ENCODE data around the gene INTS6. TPM values are rescaled to one million over a fixed set of nuclear protein-coding genes. Genes with fewer than 3 reads are reported as not detected.
A peak's percentile ranks its signal among the peaks of the same experiment; 100 is the strongest.

The INTS6 gene
- total RNA-seq, 1 experiment from 2014 or later = 33.2 TPM

- DNase-seq (ENCODE audit: low read depth) = no peak
Observed at GRCh38 chr13:51346397-51346796, 106.4 kb downstream of the INTS6 start.

DNA sequence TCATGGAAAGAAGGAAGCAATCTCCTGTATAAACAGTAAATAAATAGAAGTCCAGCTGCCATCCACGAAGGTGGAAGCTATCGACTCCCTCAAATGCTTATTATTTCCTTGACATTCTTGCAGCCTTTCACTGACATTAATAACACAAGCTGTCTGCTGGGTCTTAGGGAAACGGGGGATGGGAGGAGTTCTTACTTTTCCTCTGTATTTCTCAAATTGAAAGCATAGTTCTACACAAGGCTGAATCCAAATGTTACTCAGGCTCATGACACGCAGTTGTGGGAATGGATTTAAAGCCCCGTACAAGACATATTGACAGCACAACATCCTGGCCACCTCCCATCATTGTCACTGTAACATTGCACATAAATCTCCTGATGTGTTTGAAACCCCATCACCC lies 109.4 kb downstream of the INTS6 start:
- DNase-seq (ENCODE audit: low read depth) = no peak

- peak; percentile 38 for DNase-seq (ENCODE audit: low read depth)
Observed at GRCh38 chr13:51342706-51343105, 110.1 kb downstream of the INTS6 start.

DNA sequence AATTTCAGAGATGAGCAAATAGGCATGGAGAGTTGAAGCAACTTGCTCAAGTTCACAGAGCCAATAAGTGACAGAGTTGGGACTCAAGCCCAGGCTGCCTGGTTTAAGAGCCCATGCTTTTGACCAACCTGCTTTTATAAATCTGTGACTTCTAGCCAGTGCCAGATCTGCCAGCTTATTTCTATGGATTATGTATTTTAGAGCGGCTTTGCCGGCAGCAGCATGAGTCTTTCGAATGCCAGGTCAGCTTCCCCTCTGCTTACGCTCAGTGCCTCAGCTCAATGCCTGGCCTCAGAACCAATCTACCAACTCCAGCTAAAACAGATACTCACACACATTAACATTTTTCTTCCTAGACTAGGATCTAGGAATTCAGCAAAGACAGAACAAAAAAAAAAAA lies 111.0 kb downstream of the INTS6 start:
- DNase-seq (ENCODE audit: low read depth) = no peak

DNA sequence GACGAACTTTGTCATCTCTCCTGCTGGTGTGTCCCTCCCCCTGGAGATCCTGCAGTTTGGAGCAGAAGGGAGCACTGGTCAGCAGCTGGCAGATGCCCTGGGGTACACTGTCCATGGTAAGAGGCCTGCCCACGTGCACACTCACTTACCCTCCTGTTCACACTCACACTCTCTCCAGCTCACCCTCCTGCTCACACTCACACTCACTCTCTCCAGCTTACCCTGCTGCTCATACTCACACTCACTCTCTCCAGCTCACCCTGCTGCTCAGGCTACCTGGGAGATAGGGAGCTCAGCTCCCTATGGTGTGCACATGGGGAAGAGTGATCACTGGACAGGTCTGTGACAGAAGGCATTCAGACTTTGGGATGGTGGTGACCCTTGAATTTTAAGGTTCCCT lies 111.6 kb downstream of the INTS6 start:
- no peak for DNase-seq (ENCODE audit: low read depth)

DNA sequence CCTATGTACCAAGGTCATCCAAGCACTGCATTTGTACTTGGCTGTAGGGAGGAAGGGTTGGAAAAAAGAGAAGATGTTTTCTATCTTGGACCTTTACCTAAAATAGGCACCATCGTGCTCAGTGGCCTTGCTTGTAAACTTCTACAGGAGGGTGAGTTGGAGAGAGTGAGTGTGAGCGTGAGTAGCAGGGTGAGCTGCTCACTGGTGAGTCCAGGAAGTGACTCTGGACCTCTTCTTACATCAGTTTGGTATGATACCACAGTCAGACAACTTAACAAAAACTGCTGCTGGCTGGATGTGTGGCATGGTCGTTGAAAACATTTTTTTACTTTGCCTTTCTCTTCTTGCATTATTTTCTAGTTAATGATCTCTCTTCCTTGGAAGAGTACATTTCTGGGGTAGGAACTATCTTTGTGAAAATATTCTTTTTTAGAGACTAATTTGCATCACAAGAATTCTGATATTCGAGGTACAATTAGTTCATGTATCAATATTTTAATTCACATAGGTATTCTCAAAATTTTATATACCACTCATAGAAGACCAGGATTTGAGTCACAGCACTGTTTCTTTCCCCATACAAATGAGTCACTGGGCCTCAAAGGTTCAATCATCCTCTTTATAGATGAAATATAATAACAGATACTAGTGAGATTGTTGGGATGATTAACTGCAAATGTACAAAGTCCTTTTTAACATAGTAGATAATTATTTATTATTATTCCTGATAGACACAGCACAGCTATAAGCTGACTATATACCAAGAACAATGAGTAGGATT lies 112.7 kb downstream of the INTS6 start:
- DNase-seq (ENCODE audit: low read depth) = peak; percentile 26

- no peak for DNase-seq (ENCODE audit: low read depth)
Observed at GRCh38 chr13:51339354-51339753, 113.5 kb downstream of the INTS6 start, which contains the start of gene SERPINE3. Gene SERPINE3 (plus strand): TSS chr13:51339691. CDS start chr13:51341092, 1,401 bp downstream.

DNA sequence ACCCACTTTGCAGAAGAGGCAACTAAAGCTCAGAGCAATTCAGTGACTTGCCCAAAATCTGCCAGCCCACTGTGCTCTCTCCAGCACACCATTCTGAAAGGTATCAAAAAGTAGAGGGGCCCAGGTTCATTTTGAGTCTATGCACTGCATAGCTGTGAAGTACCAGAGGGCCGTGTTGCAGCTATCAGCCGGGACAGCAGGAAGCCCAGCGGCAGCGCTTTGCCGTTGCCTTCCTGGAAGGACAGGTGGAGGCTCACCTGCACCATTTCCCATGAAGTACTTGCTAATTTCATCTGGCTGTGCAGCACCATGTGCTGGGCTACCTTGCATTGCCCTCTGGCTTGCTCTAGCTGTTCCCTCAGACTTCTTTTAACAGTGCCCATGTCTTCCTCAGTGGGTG lies 116.1 kb downstream of the INTS6 start:
- DNase-seq (ENCODE audit: low read depth) = no peak

- no peak for DNase-seq (ENCODE audit: low read depth)
Observed at GRCh38 chr13:51333826-51334225, 119.0 kb downstream of the INTS6 start.

DNA sequence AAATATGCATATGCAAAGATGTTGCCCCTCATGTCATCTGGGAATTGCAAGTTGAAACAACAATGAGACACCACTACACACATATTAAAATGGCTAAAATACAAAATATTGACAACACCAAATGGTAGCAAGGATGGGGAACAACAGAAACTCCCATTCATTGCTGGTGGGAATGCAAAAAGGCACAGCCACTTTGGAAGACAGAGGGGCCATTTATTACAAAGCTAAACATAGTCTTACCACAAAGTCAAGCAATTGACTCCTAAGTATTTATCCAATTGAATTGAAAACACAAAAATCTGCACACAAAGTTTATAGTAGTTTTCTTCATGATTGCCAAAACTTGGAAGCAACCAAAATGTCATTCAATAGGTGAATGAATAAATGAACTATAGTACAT lies 119.4 kb downstream of the INTS6 start:
- no peak for DNase-seq (ENCODE audit: low read depth)

DNA sequence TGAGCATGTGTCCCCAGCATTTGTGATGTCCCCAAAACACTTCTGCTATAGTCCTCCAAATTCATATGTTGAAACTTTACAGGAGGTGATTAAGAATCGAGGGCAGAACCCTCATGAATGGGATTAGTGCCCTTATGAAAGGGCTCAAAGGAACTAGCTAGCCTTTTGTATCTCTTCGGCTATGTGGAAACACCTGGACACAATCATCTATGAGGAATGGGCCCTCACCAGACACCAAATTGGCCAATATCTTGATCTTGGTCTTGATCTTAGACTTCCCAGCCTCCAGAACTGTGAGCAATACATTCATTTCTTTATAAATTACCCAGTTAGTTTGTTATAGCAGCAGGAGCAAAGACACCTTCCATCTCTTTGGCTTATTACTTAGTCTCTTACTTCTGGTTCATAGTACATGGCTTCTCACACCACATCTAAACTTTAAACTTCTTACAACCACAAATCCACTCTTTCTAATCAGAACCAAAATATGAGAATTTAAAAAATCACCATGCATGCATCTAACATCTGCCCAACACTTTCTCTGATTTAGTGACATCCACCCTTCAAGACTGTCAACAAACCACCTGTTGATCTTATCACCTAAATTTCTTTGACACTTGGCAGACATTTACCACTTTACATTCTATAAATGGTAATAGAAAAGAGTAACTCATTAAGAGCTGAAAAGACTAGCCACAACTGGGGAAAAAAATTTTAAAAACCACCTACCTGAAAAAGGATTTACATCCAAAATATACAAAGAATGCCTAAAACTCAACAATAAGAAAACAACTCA lies 120.1 kb downstream of the INTS6 start:
- no peak for DNase-seq (ENCODE audit: low read depth)

DNA sequence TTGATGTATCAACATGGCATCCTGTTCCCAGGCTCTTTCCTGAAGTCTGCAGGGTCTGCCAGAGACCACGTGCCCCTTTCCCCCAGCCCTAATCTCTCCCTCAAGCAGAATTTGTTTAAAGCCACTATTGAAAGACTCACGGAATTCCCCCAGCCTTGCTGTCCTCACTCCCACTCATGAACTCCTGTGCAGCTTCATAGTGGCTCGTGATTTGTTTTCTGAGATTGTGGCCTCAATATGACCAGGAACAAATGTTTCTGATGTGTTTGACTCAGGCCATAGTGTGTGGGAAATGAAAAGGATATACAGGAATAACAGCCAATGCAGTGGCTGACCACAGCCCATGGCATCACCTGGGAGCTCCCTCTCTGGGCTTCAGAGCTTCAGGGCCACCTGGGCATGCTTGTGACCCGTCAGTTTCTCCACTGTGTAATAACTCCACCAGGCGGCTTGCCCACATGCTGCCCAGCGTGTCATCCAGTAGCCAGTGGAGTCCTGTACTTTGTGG lies 121.4 kb downstream of the INTS6 start:
- peak; percentile 29 for DNase-seq (ENCODE audit: low read depth)

GRCh38 chr13:51330791-51331190 lies 122.0 kb downstream of the INTS6 start:
- peak; percentile 93 for DNase-seq (ENCODE audit: low read depth)

GRCh38 chr13:51329606-51330005 lies 123.2 kb downstream of the INTS6 start:
- DNase-seq (ENCODE audit: low read depth) = no peak

- no peak for DNase-seq (ENCODE audit: low read depth)
Observed at GRCh38 chr13:51328488-51328887, 124.3 kb downstream of the INTS6 start.

DNA sequence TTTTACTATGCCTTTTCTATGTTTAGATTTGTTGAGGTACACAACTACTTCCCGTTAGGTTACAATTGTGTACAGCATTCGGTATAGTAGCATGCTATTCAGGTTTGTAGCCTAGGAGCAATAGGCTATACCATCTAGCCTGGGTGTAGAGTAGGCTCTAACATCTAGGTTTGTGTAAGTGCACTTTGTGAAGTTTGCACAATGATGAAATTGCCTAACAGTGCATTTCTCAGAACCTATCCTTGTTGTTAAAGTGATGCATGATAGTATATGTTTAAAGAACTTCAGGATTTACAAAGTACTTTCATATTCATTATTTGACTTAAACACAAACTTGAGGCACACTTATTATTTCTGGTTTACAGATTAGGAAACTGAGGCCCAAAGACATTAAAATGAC lies 124.9 kb downstream of the INTS6 start:
- DNase-seq (ENCODE audit: low read depth) = no peak

DNA sequence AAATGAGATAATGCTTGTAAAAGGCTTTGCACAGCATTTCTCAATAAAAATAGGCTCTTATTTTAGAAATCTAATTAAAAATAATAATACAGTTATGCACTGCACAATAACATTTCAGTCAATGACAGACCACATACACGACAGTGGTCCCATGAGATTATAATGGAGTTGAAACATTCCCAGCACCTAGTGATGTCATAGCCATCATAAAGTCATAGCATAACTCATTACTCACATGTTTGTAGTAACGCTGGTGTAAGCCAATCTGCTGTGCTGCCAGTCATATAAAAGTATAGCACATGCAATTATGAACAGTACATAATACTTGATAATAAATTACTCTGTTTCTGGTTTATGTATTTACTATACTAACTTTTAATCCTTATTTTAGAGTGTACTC lies 126.1 kb downstream of the INTS6 start:
- DNase-seq (ENCODE audit: low read depth) = no peak

- no peak for DNase-seq (ENCODE audit: low read depth)
Observed at GRCh38 chr13:51325837-51326236, 127.0 kb downstream of the INTS6 start.

DNA sequence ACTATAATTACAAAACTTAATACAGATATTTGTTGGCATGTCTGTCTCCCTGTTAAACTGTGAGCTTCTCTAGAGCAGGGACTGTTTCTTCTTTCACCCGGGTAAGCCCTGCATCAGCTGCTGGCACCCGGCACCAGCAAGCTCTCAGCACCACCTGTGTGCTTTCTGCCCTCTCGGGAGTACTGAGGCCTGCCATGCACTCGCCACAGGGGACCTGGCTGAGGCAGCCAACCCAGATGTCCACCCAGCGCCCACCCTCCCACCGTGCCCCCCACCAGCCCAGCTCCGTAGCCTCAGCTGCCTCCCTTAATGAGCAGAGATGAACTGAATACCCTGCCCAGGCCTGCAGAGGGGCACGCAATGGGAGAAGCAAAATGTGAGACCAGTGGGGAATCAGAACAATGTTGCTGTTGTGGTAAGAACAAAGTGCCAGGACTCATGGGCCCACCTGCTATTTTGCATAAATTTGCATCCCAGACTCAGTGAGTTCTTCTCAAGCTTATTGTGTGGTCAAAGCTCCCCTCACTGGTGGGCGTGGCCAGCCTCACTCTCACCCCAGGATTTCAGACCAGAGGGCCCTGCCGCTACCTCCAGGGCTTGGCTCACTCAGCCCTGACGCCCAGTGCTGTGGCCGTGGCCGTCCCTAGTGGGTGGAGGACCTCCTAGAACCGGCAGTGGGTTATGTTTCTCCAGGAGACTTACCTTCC lies 128.0 kb downstream of the INTS6 start:
- DNase-seq (ENCODE audit: low read depth) = no peak

GRCh38 chr13:51323824-51324511 lies 128.9 kb downstream of the INTS6 start:
- DNase-seq (ENCODE audit: low read depth) = no peak

GRCh38 chr13:51322826-51323225 lies 130.0 kb downstream of the INTS6 start:
- no peak for DNase-seq (ENCODE audit: low read depth)

Data from HT1080 (cell line).